HTR-8/SVneo (cell line): Measurements from ENCODE around the gene ANXA4.

Source experiments
- DNase-seq: peaks from one replicate; pipeline ENCODE4 v3.0.0; 2011; ENCODE audit warnings: low spot score, mixed read lengths; ENCODE audit not compliant: insufficient read length
- FAIRE-seq: peaks from 2 replicates; lab custom pipeline; 2011; peaks lifted over from hg19 to GRCh38; lab: Jason Lieb, UNC

Gene ANXA4

DNA sequence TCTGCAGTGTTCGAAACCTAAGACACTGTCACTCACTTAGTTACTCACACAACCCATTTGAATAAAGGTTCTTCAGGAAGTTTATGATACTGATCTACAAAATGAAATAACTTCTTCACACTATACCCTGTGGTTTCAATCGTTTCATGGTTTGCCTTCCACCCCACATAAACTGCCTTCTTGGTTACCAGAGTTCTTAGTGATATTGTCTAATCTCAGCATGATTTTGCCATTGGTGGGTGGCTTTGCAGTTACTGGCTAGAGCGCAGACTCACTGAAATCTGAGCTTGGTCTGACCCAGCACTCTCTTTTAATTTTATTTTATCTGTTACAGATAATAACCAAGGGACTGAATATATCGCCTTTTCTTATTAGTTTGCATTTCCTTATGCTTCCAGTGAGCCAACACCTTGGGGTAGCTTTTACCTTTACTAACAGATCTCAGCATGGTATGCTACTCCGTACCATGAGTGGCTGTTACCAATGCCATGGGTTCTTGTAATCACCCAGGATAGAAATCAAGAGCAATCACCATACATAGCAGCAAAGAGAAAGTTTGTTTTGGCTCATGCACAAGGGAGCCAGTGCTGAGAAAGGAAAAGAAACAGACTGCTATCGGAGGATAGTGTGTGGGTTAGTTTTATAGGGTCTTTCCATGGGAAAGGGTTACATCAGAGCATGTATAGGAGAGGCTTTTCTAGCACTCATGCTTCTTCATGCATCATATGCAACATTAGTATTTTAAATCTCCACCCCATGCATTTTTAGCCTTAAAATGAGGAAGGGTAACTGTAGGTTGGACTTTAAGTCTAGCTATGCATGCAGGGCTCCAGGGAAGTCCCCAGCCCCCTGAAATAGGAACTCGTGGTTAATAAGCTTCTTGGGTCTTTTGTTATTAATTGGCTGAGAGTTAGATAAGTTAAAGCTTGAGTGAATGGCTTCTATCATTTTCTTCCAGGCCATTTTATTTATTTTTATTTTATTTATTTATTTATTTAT lies 33.3 kb downstream of the ANXA4 start:
- DNase-seq = no peak
- FAIRE-seq = no peak

DNA sequence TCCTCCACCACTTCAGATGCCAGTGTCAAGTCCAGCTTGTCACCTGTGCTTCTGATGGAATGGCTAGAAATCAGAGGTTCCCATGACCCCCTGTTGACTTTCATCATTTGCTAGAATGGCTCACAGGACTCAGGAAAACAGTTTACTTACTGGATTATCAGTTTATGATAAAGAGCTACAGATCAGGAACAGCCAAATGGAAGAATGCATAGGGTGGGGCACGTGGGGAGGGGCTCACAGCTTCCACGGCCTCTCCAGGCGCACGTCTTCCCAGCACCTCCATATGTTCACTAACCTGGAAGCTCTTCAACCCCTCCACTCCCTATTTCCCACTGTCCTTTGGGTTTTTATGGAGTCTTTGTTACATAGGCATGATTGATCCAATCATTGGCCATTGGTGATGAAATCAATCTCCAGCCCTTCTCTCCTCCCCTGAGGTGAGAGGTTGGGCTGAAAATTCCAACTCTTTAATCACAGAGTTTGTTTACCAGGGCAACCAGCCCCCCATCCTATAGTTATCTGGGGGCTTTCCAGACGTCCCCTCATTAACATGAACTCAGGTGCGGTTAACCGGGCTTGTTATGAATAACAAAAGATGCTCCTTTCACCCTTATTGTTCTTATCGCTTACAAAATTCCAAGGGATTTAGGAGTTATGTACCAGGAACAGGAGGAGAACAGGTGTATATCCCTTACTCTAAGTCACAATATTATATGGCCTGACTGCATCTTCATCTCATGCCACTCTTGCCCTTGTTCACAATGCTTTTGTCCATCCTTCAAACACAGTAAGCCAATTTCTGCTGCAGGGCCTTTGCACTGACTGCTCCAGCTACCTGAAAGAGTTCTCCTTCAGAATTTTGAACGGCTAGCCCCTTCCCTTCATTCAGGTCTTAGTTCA lies 35.2 kb downstream of the ANXA4 start:
- no peak for FAIRE-seq
- no peak for DNase-seq

DNA sequence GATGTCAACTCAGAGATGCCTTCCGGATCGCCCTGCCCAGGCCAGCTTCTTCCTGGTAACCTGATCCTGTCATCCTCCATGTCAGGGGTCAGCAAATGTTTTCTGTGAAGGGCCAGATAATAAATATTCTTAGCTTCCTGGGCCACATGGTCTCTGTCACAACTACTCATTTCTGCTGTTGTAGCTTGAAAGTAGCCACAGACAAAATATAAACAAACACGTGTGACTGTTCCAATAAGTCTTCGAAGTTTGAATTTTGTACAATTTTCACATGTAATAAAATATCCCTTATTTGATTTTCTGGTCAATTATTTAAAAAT lies 35.8 kb downstream of the ANXA4 start:
- no peak for DNase-seq
- FAIRE-seq = no peak

DNA sequence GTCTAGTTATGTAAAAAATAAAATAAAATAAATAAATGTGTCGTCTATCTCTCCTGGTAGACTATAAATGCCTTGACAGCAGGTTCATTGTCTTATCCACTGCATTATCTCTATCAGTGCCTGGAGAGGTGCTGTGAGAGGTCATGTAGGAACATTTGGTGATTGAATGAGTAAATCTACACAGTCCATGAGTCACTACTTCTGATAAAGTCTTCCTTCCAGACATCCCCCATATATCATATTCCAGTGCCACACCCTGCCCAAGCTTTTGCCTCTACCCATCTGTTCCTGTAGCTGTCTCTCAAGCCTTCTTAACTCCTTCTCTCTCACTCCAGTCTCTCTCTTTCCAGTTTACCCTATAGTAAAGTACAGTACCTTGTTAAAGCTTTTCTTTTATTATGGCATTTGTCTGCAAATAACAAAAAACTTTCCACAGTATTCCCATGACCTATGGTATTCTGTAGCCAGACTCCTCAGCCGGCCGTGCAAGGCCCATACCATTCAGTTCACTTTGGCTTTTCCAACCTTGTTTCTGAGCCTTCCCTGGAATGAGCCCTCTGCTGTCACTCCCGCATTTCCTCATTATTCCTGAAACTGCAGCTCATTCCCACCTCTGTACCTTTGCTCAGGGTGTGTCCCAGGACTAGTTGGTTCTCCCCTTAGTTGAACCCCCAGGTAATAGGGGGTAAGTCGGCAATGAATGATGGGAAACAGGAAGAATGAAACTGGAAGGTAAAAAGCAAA lies 37.5 kb downstream of the ANXA4 start:
- FAIRE-seq = no peak

DNA sequence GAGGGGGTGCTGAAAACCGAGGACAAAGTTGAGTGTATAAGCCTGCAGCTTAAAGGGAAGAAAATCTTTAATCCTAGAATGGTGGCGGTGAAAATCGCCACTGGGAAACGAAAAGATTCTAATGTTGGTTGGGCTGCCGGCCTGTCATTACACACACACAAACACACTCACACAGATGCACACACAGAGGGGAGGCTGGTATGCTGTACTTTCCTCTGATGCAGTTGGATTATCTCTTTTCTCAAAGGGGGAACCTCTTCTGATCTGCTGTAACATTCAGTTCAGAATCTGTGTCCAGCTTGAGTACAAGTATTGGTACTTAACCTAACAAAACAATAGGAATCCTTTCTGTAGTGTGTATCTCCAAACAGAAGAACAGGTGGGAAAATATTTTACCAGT lies 39.0 kb downstream of the ANXA4 start:
- no peak for FAIRE-seq
- DNase-seq = no peak

More for the DNA sequence above, 37.5 kb downstream of the ANXA4 start:
- peak; percentile 63 for DNase-seq

DNA sequence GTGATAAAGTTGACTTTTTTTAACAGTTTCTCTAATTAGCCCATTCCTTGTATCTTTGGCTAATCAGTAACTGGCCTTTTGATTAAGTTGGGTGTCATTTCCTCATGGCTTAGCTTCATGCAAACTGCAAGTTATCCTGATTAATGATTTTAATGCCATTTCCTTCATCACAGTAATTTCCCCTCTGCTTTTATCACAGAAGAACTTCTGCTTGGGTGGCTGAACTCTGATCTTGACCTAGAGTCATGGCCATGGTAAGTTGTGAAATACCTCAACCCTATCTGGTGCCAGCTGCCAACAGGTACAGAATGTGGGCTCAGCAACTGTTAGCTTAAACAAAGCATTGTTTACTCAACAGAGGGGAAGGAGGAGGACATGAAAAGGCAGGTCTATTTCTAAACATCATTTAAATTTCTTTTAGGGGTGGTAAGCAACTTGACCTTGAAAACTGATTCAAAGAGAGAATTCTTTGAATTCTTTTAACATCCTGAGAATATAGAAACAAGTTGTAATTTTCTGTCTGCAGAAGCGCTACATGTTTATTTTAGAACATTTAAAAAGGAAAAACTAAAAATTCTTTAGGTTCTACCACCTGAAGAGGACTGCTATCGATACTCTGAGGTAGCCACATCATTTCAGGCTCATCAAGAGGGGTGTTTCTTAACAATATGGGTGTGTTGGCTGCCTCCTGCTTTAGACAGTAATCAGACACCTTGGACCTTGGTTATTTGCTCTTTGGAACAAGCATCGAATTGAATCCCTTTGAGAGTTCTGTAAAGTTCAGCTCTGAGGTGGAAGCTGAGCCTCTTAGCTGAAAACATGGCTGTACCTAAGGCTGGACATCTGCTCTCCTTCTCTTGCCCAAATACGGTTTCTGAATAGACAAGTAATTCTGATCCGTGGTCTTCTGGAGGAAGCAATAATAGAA lies 39.7 kb downstream of the ANXA4 start:
- FAIRE-seq = no peak

DNA sequence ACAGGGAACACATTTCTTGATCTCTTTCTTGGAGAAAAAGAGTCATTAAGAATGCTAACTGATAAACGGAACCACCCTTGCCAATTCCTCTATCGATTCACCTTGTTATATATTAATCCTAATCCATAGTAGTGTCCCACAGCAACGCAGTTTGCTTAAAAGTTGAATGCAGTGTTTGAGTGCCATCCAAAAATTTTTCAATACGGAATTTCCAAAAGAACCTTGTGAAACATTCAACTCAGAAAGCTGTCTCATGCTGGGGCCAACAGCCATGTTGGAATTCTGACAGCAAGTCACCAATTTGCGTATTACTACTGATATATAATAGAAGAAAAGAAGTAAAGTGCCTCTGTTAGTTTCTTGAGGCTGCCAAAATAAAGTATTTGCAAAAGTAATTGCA lies 42.3 kb downstream of the ANXA4 start:
- DNase-seq (no peak), FAIRE-seq (no peak)

More for the DNA sequence above, 39.7 kb downstream of the ANXA4 start:
- no peak for DNase-seq

DNA sequence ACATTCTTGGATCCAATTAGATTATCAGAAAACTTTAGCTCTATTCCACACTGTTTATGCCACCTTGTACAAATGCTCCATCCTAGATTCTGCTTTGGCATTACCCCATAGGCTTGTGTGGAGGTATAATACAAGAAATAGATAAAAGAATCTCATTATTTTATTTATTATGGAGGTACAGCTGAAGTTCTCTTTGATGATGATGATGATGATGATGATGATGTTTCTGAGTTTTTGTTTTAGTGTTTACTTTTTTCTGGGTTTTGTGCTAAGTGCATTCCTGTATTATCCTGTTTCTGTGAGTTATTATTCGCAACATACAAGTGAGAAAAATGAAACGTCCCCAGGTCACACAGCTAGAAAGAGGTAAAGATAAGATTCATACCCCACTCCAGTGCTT lies 43.4 kb downstream of the ANXA4 start:
- no peak for FAIRE-seq
- DNase-seq = no peak

DNA sequence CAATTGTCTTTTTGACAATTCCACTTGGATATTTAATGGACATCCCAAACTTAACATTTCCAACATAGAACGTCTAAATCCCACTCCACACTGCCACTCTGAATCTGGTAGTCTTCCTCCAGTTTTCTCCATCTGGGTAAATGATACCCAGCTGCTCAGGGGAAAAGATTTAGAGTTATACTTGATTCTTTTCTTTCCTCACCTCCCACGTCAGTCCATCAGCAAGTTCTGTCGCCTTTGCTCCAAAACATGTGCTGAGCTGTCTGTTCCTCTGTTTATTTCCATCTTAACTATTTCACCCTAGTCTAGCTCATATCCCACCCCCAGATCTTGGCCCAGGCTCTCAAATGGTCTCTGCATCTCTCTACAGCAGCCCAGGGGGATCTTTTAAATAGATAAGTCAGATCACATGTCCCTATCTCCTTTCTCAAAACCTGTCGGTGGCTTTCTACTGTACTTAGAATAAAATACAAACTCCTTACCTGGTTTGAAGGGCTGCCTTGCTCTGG lies 44.2 kb downstream of the ANXA4 start:
- no peak for DNase-seq
- FAIRE-seq = no peak

DNA sequence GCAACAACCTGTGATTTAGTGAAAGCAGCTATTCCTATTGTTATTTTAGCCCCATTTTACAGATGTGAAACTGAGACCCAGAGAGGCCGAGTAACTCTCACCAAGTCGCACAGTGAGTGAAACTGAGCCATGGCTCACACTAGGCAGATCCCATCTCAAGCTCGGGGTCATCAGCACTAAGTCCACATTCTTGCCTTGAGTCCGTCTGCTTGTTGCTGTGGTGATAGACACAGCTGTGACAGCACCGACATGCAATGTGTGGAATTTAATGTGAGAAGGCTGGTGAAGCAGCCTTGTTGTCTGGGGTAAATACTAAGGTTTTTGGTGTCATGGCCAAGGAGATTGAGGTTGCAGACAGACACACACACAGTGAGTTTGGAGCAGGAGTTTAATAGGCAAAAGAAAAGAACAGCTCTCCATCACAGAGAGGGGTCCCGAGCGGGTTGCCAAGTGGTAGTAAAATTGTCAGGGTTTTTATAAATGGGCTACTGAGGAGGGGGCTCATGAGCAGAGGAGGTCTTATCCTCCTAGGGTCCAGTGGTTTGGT lies 47.3 kb downstream of the ANXA4 start:
- DNase-seq (peak; percentile 69), FAIRE-seq (peak; percentile 96)

DNA sequence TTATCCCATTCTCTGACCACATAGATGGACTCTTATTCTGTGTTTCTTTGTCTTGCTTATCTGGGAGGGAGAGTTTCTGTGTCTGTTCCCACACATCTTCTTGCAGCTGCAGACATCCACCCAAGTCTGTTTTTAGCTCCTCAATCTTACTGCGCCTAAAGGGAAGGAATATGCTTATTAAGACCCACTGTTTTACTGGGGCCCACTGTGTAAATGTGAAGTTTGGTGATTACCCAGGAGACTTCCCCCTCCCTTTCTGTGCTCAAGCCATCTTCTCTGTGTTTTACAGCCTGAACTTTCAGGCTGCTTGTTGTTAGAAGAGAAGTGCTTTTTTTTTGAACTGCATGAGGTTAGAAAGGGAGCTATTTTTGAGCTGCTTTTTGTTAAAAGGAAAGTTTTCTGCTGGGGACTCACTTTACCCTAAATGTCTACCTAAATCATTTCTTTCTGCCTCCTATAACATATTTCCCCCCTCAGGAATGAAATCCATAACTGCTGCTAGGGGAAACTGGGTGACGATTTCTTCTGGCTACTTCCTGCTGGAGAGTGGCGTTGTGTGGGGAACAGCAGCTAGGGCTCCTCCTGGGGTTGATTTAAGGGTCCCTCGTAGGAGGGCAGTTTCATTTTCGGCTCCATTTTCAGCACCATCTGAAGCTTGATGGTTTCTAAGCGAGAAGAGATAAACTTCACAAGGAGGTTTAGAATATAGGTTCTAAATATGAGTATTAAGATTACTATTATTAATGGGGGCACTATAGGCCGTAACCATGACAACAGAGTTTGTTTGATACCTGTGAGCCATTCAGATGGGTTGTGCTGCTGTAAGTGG lies 48.1 kb downstream of the ANXA4 start:
- FAIRE-seq (no peak), DNase-seq (no peak)

DNA sequence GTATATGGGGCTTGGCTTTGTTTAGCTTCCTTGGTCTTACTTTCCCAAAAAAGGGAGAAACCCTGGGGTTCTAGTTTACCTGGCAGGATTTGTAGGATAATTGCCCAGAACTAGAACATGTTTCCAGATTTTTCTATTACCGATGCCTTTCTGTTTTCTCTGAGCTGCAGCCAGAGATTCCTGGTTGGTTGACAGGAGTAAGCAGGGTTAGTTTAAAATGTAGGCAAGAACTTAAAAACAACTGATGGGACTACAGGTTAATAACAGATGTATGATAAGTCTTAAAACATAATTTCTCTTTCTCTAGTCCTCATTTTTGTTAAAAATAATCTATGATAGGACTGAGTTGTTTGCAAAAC lies 48.6 kb downstream of the ANXA4 start:
- DNase-seq = no peak
- no peak for FAIRE-seq

DNA sequence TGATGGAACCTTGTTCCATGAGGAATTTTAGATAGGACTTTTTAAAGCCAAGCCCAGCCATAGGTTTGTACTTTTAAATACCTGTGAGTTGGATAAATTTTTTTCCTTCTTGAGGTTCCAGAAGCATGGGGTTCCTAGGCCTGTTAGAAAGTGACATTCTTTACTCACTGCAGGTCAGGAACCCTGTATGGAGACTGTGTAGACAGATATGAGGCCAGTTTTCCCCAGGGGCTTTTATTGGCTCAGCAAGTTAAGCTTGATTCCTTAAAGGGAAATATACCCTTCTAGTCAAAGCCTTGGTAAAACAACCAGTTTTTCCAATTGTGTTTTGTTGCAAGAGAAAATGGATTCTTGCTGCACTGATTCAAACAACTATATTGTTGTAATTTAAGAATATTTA lies 49.1 kb downstream of the ANXA4 start:
- DNase-seq (no peak), FAIRE-seq (no peak)

DNA sequence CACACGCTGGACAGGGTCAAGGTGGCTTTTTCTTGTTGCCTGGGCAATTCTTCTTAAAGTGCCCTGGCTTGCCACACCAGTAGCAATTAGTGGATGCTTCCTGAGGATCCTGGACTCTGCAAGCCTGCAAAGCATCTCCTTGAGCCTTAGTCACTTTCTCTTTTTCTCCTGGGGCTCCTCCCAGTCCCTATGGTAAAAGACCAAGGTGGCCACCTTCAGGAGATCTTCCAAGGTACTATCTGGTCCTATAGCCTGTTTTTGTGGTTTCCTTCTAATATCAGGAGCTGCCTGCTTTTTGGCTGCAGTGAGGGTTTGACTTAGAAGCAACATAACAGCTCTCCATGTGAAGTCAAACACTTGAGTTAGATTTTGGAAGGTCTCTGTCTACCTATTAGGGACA lies 54.2 kb downstream of the ANXA4 start:
- FAIRE-seq = no peak
- DNase-seq = no peak

DNA sequence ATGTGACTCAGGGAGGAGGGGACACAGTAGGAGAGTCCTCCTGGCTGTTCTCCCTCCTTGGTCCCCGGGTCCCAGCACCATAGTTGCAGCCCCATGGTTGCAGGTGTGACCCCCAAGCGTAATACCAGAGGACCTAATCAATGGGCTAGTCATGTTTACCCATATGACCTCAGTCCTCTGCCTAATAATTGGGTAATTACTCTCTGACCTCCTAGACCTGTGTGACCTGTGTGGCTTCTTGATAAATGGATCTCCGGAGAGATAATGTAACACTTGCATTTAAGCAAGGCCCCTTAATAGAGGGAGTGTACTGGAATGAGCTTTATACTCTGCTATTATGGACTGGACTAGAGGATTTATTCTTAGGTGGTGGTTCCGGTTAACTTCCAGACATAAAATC lies 55.3 kb downstream of the ANXA4 start:
- FAIRE-seq (no peak), DNase-seq (no peak)

DNA sequence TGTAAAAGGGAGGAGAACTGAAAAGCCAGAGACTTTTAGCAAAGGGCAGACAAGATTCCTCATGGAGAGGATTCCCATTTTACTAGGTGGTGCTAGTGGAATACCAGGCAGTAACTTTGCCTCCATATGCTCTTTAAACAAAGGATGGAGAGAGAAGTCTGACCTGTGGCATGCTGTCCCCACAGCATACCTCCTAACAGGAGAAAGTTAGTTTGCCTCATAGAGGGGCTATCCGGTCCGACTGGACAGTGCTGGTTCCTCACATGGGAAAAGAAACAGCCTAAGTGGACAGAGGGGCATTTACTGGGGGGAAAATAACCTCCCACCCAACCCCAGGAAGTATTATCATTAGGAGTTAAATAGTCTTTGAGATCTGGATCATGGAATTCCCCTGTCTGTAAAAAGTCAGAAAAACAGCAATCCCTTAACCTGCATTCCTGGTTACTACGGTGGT lies 55.9 kb downstream of the ANXA4 start:
- peak; percentile 39 for DNase-seq
- FAIRE-seq = no peak

DNA sequence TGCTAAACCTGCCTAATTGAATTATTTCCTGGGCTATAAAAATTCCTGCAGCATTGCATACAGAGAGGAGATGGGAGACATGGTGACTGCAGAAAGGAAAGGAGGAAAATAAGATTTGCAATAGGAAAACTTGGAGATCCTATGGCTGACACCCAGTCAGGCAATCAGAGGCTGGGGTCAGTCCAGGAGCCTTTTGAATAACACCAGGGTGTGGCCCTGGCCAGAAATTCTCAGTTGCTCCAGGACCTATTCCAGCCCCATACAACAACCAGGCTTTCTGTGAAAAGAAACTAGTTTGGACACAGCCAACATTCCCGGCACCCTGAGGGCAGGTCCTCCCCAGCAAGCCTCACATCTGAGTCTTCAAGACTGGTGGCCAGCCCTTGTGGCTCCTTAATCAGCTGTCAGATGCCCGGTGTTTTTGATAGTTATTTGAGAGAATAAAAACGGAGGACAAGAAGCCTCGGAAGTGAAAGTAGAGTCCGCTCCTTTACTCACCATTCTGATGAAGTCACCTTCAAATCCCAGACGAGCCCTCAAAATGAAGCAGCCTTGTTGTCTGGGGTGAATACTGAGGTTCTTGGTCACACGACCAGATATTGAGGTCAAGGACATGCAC lies 56.5 kb downstream of the ANXA4 start:
- FAIRE-seq (no peak), DNase-seq (peak; percentile 26)
